D721Med (cell line): ENCODE data around the gene NHEJ1.

ENCODE experiments used
- DNase-seq: peaks from one replicate; pipeline ENCODE4 v3.0.0; 2011; ENCODE audit warnings: low spot score; ENCODE audit not compliant: insufficient read length
- FAIRE-seq: peaks from 2 replicates; lab custom pipeline; 2011; peaks lifted over from hg19 to GRCh38; lab: Jason Lieb, UNC
- TF ChIP-seq, protein P1 (sequence below): IDR thresholded peaks from 2 replicates; pipeline ENCODE4 v1.5.1; 2012; ENCODE audit warnings: mild to moderate bottlenecking, control low read depth; ENCODE audit not compliant: insufficient read depth; ENCODE audit errors: missing control alignments

Gene NHEJ1

GRCh38 chr2:219175486-219175885 lies 14.9 kb upstream of the NHEJ1 start:
- DNase-seq = no peak
- FAIRE-seq = no peak
- TF ChIP-seq, protein P1, sequence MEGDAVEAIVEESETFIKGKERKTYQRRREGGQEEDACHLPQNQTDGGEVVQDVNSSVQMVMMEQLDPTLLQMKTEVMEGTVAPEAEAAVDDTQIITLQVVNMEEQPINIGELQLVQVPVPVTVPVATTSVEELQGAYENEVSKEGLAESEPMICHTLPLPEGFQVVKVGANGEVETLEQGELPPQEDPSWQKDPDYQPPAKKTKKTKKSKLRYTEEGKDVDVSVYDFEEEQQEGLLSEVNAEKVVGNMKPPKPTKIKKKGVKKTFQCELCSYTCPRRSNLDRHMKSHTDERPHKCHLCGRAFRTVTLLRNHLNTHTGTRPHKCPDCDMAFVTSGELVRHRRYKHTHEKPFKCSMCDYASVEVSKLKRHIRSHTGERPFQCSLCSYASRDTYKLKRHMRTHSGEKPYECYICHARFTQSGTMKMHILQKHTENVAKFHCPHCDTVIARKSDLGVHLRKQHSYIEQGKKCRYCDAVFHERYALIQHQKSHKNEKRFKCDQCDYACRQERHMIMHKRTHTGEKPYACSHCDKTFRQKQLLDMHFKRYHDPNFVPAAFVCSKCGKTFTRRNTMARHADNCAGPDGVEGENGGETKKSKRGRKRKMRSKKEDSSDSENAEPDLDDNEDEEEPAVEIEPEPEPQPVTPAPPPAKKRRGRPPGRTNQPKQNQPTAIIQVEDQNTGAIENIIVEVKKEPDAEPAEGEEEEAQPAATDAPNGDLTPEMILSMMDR = no peak

DNA sequence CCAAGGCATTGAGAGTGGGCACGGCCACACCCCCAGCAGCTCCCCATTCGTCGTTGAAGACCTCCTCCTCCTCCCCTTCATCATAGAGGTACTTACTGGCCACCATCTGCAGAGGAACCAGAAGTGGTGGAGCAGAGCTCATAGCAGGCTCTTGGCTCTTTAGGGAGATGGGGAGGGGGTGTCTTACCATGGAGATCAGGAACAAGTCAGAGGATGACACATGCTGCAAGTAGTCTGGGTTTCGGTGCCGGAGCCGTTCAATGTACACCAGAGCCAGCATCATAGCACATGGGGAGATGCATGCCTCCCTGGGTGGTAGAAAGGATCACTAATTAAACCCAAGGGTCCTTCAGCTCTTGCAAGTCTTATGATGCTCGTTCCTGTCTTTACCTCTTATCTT lies 14.2 kb upstream of the NHEJ1 start:
- DNase-seq = no peak
- TF ChIP-seq, protein P1 = no peak
- FAIRE-seq = no peak

- FAIRE-seq (no peak), DNase-seq (no peak)
- TF ChIP-seq, protein P1 = no peak
These were observed 13.5 kb upstream of the NHEJ1 start for GRCh38 chr2:219174146-219174545.

DNA sequence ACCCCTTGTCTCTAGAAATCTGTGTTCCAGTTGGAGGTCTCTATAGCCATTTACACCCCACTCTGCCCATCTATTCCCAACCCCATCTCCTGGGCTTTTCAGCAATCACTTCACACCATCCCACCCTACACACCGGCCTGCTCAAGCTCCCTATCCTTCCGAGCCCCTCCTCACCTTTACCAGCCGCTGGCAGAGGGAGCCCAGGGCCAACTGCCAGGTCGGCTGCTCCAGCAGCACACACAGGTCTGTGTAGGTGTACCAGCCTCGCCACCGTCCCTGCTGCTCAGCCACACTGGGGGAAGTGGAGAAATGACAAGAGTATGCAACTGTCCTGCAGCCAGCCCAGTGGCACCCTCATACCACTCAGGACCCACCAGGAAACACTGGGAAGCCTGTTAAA lies 12.6 kb upstream of the NHEJ1 start:
- TF ChIP-seq, protein P1 = no peak
- FAIRE-seq = no peak
- DNase-seq = no peak

DNA sequence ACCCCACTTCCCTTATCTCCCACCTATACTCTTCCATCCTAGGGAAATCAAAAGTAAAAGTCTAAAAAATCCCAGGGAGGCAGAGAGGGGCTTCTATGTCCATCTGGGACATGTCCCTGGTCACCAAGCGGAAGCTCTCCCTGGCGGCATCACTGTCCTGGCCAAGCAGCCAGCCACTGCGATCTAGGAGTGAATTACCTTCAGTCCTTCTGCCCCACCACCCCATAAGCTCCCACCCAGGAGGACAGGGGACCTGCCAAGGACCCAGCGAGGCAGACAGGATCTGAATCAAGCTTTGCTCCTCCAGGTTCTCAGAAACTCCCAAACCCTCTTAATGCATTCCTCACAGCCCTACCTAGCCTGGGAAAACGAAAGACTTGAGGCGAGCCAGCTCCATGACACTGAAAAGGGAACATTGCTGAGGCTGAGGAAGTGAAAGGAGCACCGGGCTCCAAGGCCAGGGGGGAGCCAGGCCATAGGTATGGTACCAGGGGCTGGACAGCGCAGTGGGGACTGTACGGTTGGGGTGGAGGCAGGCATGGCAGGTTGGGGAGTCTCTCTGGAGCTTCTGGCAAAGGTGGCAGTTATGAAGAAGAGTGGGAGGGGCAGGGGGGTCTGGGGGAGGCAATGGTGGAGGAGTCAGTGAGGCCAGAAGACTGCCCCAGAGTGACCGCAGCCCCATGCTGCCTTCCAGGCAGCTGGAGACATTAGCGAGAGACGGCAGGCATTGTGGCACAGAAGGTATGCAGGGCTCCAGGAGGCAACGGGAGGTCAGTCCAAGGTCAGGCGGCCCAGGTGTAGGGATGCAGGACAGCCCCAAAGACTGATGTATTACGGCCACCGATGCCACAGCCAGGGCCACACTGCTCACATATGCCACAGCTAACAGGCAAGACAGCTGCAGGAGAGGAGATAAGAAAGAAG lies 11.9 kb upstream of the NHEJ1 start:
- DNase-seq = no peak
- no peak for FAIRE-seq
- TF ChIP-seq, protein P1 = no peak

- FAIRE-seq (no peak), DNase-seq (peak; percentile 65)
- TF ChIP-seq, protein P1 = peak; percentile 59
These were observed 10.6 kb upstream of the NHEJ1 start for GRCh38 chr2:219171231-219171651.
